A673 (cell line): Measurements from ENCODE around the gene NPTN. TPM values are rescaled to one million over a fixed set of nuclear protein-coding genes. Genes with fewer than 3 reads are reported as not detected.

Source experiments
- BruUV-seq: library from RNA; stranded (reverse); fragments of 400-500 nt; replicated peaks from 2 replicates; lab custom pipeline; 2021; lab: Mats Ljungman, UMichigan
- CTCF ChIA-PET: fragments of 300-600 bp; sonication (Branson Sonifier 250); formaldehyde crosslinking; loops from one replicate; lab custom pipeline; 2022; ENCODE audit warnings: antibody characterized with exemption; lab: Charles Lee
- POLR2A ChIA-PET: fragments of 300-600 bp; sonication (Branson Sonifier 250); formaldehyde crosslinking; loops from one replicate; lab custom pipeline; 2022; ENCODE audit warnings: antibody characterized with exemption; ENCODE audit not compliant: low non-redundant PET; lab: Charles Lee
- DNase-seq: peaks from one replicate; pipeline ENCODE4 v3.0.0-alpha.2; 2015; ENCODE audit warnings: low spot score
- H3K27ac ChIP-seq: fragments of 200-600 bp; sonication (generic); 2 replicates; pipeline ENCODE4 v1.5.1; 2016; ENCODE audit warnings: mixed run types, low read depth, mild to moderate bottlenecking, mixed read lengths, antibody characterized with exemption, low read length; ENCODE audit not compliant: poor library complexity, severe bottlenecking
- H3K27me3 ChIP-seq: fragments of 200-600 bp; sonication (generic); replicated peaks from 2 replicates; pipeline ENCODE4 v1.6.1; 2017; ENCODE audit warnings: mixed run types, low read depth, mild to moderate bottlenecking, mixed read lengths, antibody characterized with exemption, low read length; ENCODE audit not compliant: insufficient read depth, poor library complexity
- H3K36me3 ChIP-seq: fragments of 200-600 bp; sonication (generic); 2 replicates; pipeline ENCODE4 v1.6.1; 2016; ENCODE audit warnings: mixed run types, mild to moderate bottlenecking, mixed read lengths, antibody characterized with exemption, low read length; ENCODE audit not compliant: insufficient read depth, poor library complexity, severe bottlenecking
- H3K4me1 ChIP-seq: fragments of 200-600 bp; sonication (generic); 2 replicates; pipeline ENCODE4 v1.6.1; 2017; ENCODE audit warnings: mixed run types, mild to moderate bottlenecking, mixed read lengths, antibody characterized with exemption, low read length; ENCODE audit not compliant: insufficient read depth, poor library complexity, severe bottlenecking
- H3K4me3 ChIP-seq: fragments of 200-600 bp; sonication (generic); 2 replicates; pipeline ENCODE4 v1.5.1; 2016; ENCODE audit warnings: low read depth, mixed run types, mild to moderate bottlenecking, mixed read lengths, low read length; ENCODE audit not compliant: poor library complexity, severe bottlenecking
- H3K9me3 ChIP-seq: fragments of 200-600 bp; sonication (generic); 2 replicates; pipeline ENCODE4 v1.6.1; 2016; ENCODE audit warnings: mixed run types, low read depth, mild to moderate bottlenecking, mixed read lengths, antibody characterized with exemption, low read length; ENCODE audit not compliant: poor library complexity, severe bottlenecking
- EZH2 ChIP-seq: fragments of 200-600 bp; sonication (generic); IDR thresholded peaks from 2 replicates; pipeline ENCODE4 v1.6.1; 2017; ENCODE audit warnings: borderline replicate concordance, low read depth, mild to moderate bottlenecking, mixed read lengths, antibody characterized with exemption, low read length; ENCODE audit not compliant: poor library complexity, severe bottlenecking
- intact Hi-C: fragments of 100-400 bp; cut with micrococcal nuclease; formaldehyde crosslinking; loops from one replicate; pipeline ENCODE4 v1.10.0; 2022; ENCODE audit not compliant: unreplicated experiment
- total RNA-seq: library from RNA; stranded (reverse); gene quantifications from 2 replicates; pipeline ENCODE4 v1.2.3, GENCODE V29; 2021
- TF ChIP-seq, protein P1 (sequence below): fragments of 300-800, 200-600 bp; sonication (generic); conservative IDR thresholded peaks from 2 replicates; pipeline ENCODE4 v1.5.1; 2017; ENCODE audit warnings: low read depth, mild to moderate bottlenecking, antibody characterized with exemption, low read length, moderate library complexity, mixed read lengths

The NPTN gene
- total RNA-seq, 1 experiment from 2014 or later: 101 TPM

DNA sequence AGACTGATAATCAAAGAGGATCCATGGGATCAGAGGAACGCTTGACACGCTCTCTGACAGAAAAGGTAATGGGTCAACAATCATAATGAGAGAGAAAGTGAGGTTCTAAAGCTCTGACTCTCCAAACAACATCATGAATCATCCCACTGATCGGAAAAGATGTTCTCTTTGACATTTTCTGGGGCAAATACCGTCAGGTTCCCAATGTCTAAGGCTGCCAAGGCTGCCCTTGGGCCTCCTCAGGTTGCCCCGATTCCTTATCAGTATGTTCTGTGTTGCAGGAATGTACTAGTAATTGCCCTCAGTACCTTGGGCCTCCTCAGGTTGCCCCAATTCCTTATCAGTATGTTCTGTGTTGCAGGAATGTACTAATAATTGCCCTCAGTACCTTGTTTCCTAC is 60.9 kb downstream of the NPTN start:
- H3K27me3 ChIP-seq: no peaks in the 10 kb centered on the region
- H3K9me3 ChIP-seq: no peaks in the 10 kb centered on the region
- intact Hi-C loops: no loop called here
- peaks cover 41% of the 10 kb centered on the region for H3K36me3 ChIP-seq
- TF ChIP-seq EZH2: no peak
- TF ChIP-seq, protein P1, sequence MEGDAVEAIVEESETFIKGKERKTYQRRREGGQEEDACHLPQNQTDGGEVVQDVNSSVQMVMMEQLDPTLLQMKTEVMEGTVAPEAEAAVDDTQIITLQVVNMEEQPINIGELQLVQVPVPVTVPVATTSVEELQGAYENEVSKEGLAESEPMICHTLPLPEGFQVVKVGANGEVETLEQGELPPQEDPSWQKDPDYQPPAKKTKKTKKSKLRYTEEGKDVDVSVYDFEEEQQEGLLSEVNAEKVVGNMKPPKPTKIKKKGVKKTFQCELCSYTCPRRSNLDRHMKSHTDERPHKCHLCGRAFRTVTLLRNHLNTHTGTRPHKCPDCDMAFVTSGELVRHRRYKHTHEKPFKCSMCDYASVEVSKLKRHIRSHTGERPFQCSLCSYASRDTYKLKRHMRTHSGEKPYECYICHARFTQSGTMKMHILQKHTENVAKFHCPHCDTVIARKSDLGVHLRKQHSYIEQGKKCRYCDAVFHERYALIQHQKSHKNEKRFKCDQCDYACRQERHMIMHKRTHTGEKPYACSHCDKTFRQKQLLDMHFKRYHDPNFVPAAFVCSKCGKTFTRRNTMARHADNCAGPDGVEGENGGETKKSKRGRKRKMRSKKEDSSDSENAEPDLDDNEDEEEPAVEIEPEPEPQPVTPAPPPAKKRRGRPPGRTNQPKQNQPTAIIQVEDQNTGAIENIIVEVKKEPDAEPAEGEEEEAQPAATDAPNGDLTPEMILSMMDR: no peak
- no peak overlapping the region for H3K27ac ChIP-seq
- BruUV-seq: no TSS peak
- CTCF ChIA-PET: no interaction called here
- no peak for DNase-seq
- peaks cover 20% of the 10 kb centered on the region for H3K4me1 ChIP-seq
- H3K4me3 ChIP-seq: no peak overlapping the region
- POLR2A ChIA-PET: no interaction called here

DNA sequence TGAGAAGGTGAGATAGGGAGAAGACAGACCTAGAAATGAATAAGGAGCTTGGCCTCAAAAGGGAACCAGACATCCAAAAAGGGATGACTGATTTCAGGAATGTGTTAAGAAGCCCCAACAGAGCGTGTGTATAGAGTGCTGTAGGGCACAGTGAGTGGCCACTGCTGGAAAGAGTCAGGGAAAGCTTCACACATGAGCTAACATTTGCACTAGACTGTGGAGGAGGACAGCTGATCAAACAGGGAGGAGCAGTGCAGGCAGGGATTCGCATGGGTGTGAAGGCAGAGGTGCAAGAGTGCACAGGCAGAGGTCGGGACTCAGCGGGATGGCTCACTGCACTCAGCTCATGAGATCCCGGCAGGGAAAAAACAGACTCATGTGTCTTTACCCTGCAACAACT is 61.8 kb downstream of the NPTN start:
- intact Hi-C loops: no loop called here
- peaks cover 41% of the 10 kb centered on the region for H3K36me3 ChIP-seq
- TF ChIP-seq, protein P1: no peak
- no peak for TF ChIP-seq EZH2
- no peak overlapping the region for H3K4me3 ChIP-seq
- DNase-seq: no peak
- H3K9me3 ChIP-seq: no peaks in the 10 kb centered on the region
- ChIA-PET POLR2A (interaction anchor here (0.6 kb wide), 1 partner anchor 687 kb away, joined by 9 read pairs; no protein-coding TSS in a partner anchor), CTCF (no interaction called here)
- BruUV-seq: no TSS peak
- no peaks in the 10 kb centered on the region for H3K27me3 ChIP-seq
- H3K27ac ChIP-seq: no peak overlapping the region
- H3K4me1 ChIP-seq: peaks cover 20% of the 10 kb centered on the region

DNA sequence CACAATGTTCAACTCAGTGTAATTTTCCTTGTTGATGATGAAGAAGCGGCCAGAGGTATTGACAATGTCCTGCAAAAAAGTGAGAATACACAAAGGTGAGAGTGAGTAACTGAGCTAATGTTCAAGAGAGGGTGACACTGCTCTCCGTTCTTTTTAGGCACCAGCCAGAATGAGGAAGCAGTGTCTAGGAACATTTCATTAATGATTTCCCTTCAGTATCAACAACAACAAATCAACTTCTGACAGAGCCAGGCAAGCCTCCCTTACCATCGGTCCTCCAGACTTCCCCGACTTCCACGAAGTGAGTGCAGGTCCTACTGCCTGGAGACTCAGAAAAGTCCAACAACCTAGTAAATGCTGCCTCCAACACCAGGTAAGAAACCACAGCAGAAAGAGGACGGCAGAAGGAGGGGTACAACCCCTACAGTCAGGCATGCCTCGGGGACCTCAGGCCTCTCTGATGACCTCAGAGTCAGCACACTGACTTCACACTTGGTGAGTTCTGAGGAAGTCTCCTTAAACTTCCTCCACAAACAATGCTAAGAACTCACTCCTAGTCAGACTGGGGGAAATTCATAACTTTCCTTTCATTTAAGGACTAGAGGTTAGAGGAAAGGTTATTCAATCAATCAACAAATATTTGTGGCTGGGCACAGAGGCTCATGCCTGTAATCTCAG is 62.7 kb downstream of the NPTN start:
- Histone ChIP-seq H3K9me3 (no peaks in the 10 kb centered on the region), H3K27me3 (no peaks in the 10 kb centered on the region), H3K36me3 (peaks cover 41% of the 10 kb centered on the region), H3K27ac (no peak overlapping the region), H3K4me3 (no peak overlapping the region), H3K4me1 (peaks cover 20% of the 10 kb centered on the region)
- intact Hi-C loops: no loop called here
- no TSS peak for BruUV-seq
- ChIA-PET POLR2A (no interaction called here), CTCF (no interaction called here)
- DNase-seq: no peak
- TF ChIP-seq, protein P1: no peak
- TF ChIP-seq EZH2: no peak
